Measurements from ENCODE around the gene LDB1. TPM values are rescaled to one million over a fixed set of nuclear protein-coding genes. Genes with fewer than 3 reads are reported as not detected.

LDB1 gene
- total and polyA plus RNA-seq, 2 of the 13 experiments (the other 11 are each of a cell fraction or from before 2014, with no cell fraction given): 17.2 to 45.5 TPM

- peak; percentile 16; the same call in 1 of the 2 replicates for TF ChIP-seq RARA (CRISPR knock-in tag; IDR thresholded peaks at IDR 0.05)
- TF ChIP-seq, protein P1, sequence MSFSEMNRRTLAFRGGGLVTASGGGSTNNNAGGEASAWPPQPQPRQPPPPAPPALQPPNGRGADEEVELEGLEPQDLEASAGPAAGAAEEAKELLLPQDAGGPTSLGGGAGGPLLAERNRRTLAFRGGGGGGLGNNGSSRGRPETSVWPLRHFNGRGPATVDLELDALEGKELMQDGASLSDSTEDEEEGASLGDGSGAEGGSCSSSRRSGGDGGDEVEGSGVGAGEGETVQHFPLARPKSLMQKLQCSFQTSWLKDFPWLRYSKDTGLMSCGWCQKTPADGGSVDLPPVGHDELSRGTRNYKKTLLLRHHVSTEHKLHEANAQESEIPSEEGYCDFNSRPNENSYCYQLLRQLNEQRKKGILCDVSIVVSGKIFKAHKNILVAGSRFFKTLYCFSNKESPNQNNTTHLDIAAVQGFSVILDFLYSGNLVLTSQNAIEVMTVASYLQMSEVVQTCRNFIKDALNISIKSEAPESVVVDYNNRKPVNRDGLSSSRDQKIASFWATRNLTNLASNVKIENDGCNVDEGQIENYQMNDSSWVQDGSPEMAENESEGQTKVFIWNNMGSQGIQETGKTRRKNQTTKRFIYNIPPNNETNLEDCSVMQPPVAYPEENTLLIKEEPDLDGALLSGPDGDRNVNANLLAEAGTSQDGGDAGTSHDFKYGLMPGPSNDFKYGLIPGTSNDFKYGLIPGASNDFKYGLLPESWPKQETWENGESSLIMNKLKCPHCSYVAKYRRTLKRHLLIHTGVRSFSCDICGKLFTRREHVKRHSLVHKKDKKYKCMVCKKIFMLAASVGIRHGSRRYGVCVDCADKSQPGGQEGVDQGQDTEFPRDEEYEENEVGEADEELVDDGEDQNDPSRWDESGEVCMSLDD (CRISPR knock-in tag; IDR thresholded peaks at IDR 0.05; ENCODE audit: borderline replicate concordance): no peak
- no peak for TF ChIP-seq FOXO1 (CRISPR knock-in tag; IDR thresholded peaks at IDR 0.05)
- TF ChIP-seq MBNL3 (CRISPR knock-in tag; conservative IDR thresholded peaks at IDR 0.05): no peak
These were observed 2.6 kb downstream of the LDB1 start (continued) for GRCh38 chr10:102117391-102118159.

DNA sequence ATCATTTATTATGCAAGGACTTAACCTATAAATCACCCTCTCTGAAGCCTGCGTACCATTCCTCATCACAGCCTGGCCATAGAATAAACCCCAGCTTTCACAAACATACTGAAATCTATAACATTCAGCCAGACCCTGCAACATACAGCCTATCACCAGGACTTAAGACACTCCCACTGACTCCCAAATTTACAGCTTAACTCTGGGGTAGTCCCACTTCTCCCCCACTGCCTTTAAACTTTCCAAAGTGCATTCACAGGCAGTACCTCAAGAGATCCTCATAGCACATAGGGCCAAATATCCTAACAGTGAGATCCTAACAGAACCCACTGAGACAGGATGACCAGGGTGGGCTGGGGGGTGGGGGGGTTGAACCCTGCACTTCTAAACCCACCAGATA, 3.5 kb downstream of the LDB1 start:
- Histone ChIP-seq H3K27me3 (ENCODE audit: control insufficient read depth in 1 of 2, insufficient read depth in 2 of 2, low read length in 2 of 2) (peaks cover 0 to 7% of the 10 kb centered on the region in 2 experiments; a peak in 1 of 5 replicates), H3K4me3 (replicated peaks in 1 of 3; ENCODE audit: insufficient read depth in 1 of 3, low read depth in 2 of 3, low read length in 3 of 3) (no peak overlapping the region), H3K27ac (ENCODE audit: extremely low read length, insufficient read depth, low read length) (no peak overlapping the region), H4K20me1 (ENCODE audit: insufficient read depth, low read length) (peaks cover 9% of the 10 kb centered on the region), H3K9ac (ENCODE audit: insufficient read depth, low read depth, low read length) (no peak overlapping the region), H3K79me2 (ENCODE audit: insufficient read depth, low read length) (peaks cover 20% of the 10 kb centered on the region), H3K4me2 (ENCODE audit: low read depth, low read length) (peak overlapping the region; percentile 96; the same call in 1 of the 2 replicates), H3K9me3 (ENCODE audit: low read length) (no peaks in the 10 kb centered on the region), H3K4me1 (ENCODE audit: insufficient read depth, low read length) (peaks cover 77% of the 10 kb centered on the region), H2AFZ (ENCODE audit: low read length) (no peak overlapping the region), H3K36me3 (replicated peaks in 1 of 2; ENCODE audit: control insufficient read depth in 1 of 2, insufficient read depth in 2 of 2, low read length in 2 of 2) (peaks cover 0 to 3% of the 10 kb centered on the region in 2 experiments; a peak in 1 of 5 replicates)
- WGBS (ENCODE audit: low lambda C conversion rate): 100% methylated on average over 1 of the region's 1 CpG
- ATAC-seq: no peak
- FAIRE-seq: no peak
- no peak for DNase-seq (ENCODE audit: low spot score)
- POLR2A ChIA-PET: no interaction called here
- TF ChIP-seq ZNF30 (CRISPR knock-in tag; IDR thresholded peaks at IDR 0.05) (no peak), MTA3 (CRISPR knock-in tag; IDR thresholded peaks at IDR 0.05) (no peak), ZNF441 (CRISPR knock-in tag; IDR thresholded peaks at IDR 0.05; ENCODE audit: borderline replicate concordance) (no peak), SKI (IDR thresholded peaks at IDR 0.05; ENCODE audit: partially characterized antibody) (no peak), EZH2 (conservative IDR thresholded peaks at IDR 0.05; ENCODE audit: low read depth, low read length) (no peak), ZSCAN12 (CRISPR knock-in tag; IDR thresholded peaks at IDR 0.05) (no peak), SYNCRIP (IDR thresholded peaks at IDR 0.05; ENCODE audit: insufficient read depth, low read depth, low read length) (no peak), RNF2 (conservative IDR thresholded peaks at IDR 0.05; ENCODE audit: low read depth) (no peak), ZNF367 (CRISPR knock-in tag; IDR thresholded peaks at IDR 0.05; ENCODE audit: borderline replicate concordance) (no peak), ZBTB39 (CRISPR knock-in tag; IDR thresholded peaks at IDR 0.05) (no peak), SRF (IDR thresholded peaks at IDR 0.05; ENCODE audit: low read depth, low read length) (no peak)
- TF ChIP-seq, protein P2, sequence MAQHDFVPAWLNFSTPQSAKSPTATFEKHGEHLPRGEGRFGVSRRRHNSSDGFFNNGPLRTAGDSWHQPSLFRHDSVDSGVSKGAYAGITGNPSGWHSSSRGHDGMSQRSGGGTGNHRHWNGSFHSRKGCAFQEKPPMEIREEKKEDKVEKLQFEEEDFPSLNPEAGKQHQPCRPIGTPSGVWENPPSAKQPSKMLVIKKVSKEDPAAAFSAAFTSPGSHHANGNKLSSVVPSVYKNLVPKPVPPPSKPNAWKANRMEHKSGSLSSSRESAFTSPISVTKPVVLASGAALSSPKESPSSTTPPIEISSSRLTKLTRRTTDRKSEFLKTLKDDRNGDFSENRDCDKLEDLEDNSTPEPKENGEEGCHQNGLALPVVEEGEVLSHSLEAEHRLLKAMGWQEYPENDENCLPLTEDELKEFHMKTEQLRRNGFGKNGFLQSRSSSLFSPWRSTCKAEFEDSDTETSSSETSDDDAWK (CRISPR knock-in tag; IDR thresholded peaks at IDR 0.05): no peak
- TF ChIP-seq, protein P3, sequence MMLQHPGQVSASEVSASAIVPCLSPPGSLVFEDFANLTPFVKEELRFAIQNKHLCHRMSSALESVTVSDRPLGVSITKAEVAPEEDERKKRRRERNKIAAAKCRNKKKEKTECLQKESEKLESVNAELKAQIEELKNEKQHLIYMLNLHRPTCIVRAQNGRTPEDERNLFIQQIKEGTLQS (CRISPR knock-in tag; IDR thresholded peaks at IDR 0.05): no peak
- intact Hi-C loops (cut with micrococcal nuclease; ENCODE audit: unreplicated experiment): loop anchor here (5.0 kb wide), 1 partner anchor 49 kb away; the partner anchor contains the start of gene HPS6
- in situ Hi-C loops (cut with HindIII; ENCODE audit: extremely low pct_ligation_motif_present, low pct_unique_long_range_greater_than_20kb): no loop called here
- CTCF ChIA-PET (ENCODE audit: low intra/inter-chr PET ratio, low total read pairs): no interaction called here
- BruUV-seq (replicated peaks): no TSS peak
